CD14-positive monocyte (primary cell): ENCODE data around the gene BRDT. TPM values are rescaled to one million over a fixed set of nuclear protein-coding genes. Genes with fewer than 3 reads are reported as not detected.

ENCODE experiments used
- DNase-seq, 3 donors: peaks; one replicate each; pipeline ENCODE4 v3.0.0-alpha.2; 2011 to 2022
- H2AFZ ChIP-seq: 2 replicates; pipeline ENCODE4 v1.6.0; 2012; ENCODE audit warnings: mild to moderate bottlenecking, low read depth, low read length, inconsistent platforms; ENCODE audit not compliant: insufficient read depth, poor library complexity, severe bottlenecking
- H3K27ac ChIP-seq, 2 donors: 1 replicate in 1 of 2; 2 replicates in 1 of 2; pipeline ENCODE4 v1.5.1; 2012 to 2013; ENCODE audit warnings: low read length in 2 of 2, control low read depth in 1 of 2, inconsistent platforms in 1 of 2, low read depth in 1 of 2, mild to moderate bottlenecking in 1 of 2
- H3K27me3 ChIP-seq, 2 donors: one replicate each; pipeline versions ENCODE4 v1.6.0 to v1.6.1; 2011 to 2013; ENCODE audit warnings: low read length in 2 of 2; ENCODE audit not compliant: control insufficient read depth in 2 of 2, insufficient read depth in 2 of 2
- H3K36me3 ChIP-seq, 2 donors: replicated peaks in 1 of 2; 1 replicate in 1 of 2; 2 replicates in 1 of 2; pipeline versions ENCODE4 v1.5.1 to v1.6.1; 2012 to 2013; ENCODE audit warnings: low read length in 2 of 2, control low read depth in 1 of 2, inconsistent platforms in 1 of 2, mild to moderate bottlenecking in 1 of 2; ENCODE audit not compliant: insufficient read depth in 2 of 2, control insufficient read depth in 1 of 2
- H3K4me1 ChIP-seq, 2 donors: 1 replicate in 1 of 2; 2 replicates in 1 of 2; pipeline versions ENCODE4 v1.5.1 to v1.6.1; 2012 to 2013; ENCODE audit warnings: low read length in 2 of 2, control low read depth in 1 of 2, inconsistent platforms in 1 of 2, mild to moderate bottlenecking in 1 of 2, moderate library complexity in 1 of 2; ENCODE audit not compliant: insufficient read depth in 2 of 2, control insufficient read depth in 1 of 2
- H3K4me2 ChIP-seq: replicated peaks from 2 replicates; pipeline ENCODE3; 2012; ENCODE audit warnings: low read length, moderate library complexity, mild to moderate bottlenecking; ENCODE audit not compliant: poor library complexity, severe bottlenecking; ENCODE audit errors: extremely low read depth
- H3K4me3 ChIP-seq, 3 experiments: fragments of 200-600 bp in 1 of 3; sonication (generic) in 1 of 3; replicated peaks in 1 of 3; 1 replicate in 2 of 3; 2 replicates in 1 of 3; pipeline ENCODE4 v1.5.1; 2011 to 2013; ENCODE audit warnings: low read length in 3 of 3, mild to moderate bottlenecking in 3 of 3, control low read depth in 2 of 3, low read depth in 2 of 3, inconsistent platforms in 1 of 3, moderate library complexity in 1 of 3
- H3K79me2 ChIP-seq: 2 replicates; pipeline ENCODE4 v1.6.0; 2012; ENCODE audit warnings: mild to moderate bottlenecking, control low read depth, inconsistent platforms, low read length, moderate library complexity; ENCODE audit not compliant: insufficient read depth
- H3K9ac ChIP-seq: 2 replicates; pipeline ENCODE4 v1.6.0; 2017; ENCODE audit warnings: low read length, mild to moderate bottlenecking; ENCODE audit not compliant: insufficient read depth, poor library complexity, severe bottlenecking
- H3K9me3 ChIP-seq, 2 donors: replicated peaks in 1 of 2; 1 replicate in 1 of 2; 2 replicates in 1 of 2; pipeline versions ENCODE4 v1.5.1 to v1.6.1; 2012 to 2013; ENCODE audit warnings: low read length in 2 of 2, control low read depth in 1 of 2; ENCODE audit not compliant: control insufficient read depth in 1 of 2, insufficient read depth in 1 of 2
- H4K20me1 ChIP-seq: 2 replicates; pipeline ENCODE4 v1.6.0; 2012; ENCODE audit warnings: mild to moderate bottlenecking, low read length, control low read depth, moderate library complexity; ENCODE audit not compliant: insufficient read depth
- H3K27ac Mint-ChIP-seq, 7 donors: one replicate each; pipeline ENCODE4 v1.8.0; 2020; ENCODE audit warnings: mild to moderate bottlenecking in 7 of 7, mixed read lengths in 7 of 7, moderate library complexity in 6 of 7, inconsistent platforms in 2 of 7
- H3K27me3 Mint-ChIP-seq, 3 donors: one replicate each; pipeline ENCODE4 v1.8.0; 2021 to 2022; ENCODE audit warnings: low read depth in 3 of 3, mild to moderate bottlenecking in 3 of 3, mixed read lengths in 3 of 3, moderate library complexity in 3 of 3, inconsistent platforms in 1 of 3
- H3K36me3 Mint-ChIP-seq, 2 donors: one replicate each; pipeline ENCODE4 v1.8.0; 2020; ENCODE audit warnings: mixed read lengths in 2 of 2, inconsistent platforms in 1 of 2, mild to moderate bottlenecking in 1 of 2
- H3K4me1 Mint-ChIP-seq: one replicate; pipeline ENCODE4 v1.8.0; 2020; ENCODE audit warnings: mild to moderate bottlenecking, mixed read lengths
- H3K4me3 Mint-ChIP-seq, 2 donors: one replicate each; pipeline ENCODE4 v1.8.0; 2020; ENCODE audit warnings: mild to moderate bottlenecking in 2 of 2, mixed read lengths in 2 of 2, moderate library complexity in 1 of 2
- H3K9me3 Mint-ChIP-seq, 7 donors: one replicate each; pipeline ENCODE4 v1.8.0; 2020 to 2022; ENCODE audit warnings: mixed read lengths in 7 of 7, mild to moderate bottlenecking in 6 of 7, moderate library complexity in 6 of 7, inconsistent platforms in 2 of 7
- CTCF ChIP-seq: fragments of 200-600 bp; IDR thresholded peaks from one replicate; pipeline ENCODE4 v1.8.0; 2022; ENCODE audit warnings: antibody characterized with exemption, mild to moderate bottlenecking
- WGBS: methylation state at CpG from one replicate; pipeline ENCODE4 v1.1.5; 2013; ENCODE audit warnings: missing lambda C conversion rate; ENCODE audit not compliant: insufficient coverage; 5-methylcytosine and 5-hydroxymethylcytosine counted together
- intact Hi-C, 2 donors: fragments of 100-400 bp; cut with micrococcal nuclease; formaldehyde crosslinking; loops; one replicate each; pipeline versions ENCODE4 v1.15.0 to v1.15.1; 2023
- polyA plus RNA-seq, 3 donors: library from polyadenylated mRNA; depleted of rRNA in 1 of 3; unstranded in 2 of 3; stranded (reverse) in 1 of 3; fragments of 300-500 nt in 2 of 3; fragments of >200 nt in 1 of 3; fragmentation: Illumina TruSeq in 2 of 3; gene quantifications; 1 replicate in 2 of 3; 2 replicates in 1 of 3; pipeline ENCODE4 v1.2.3, GENCODE V29; 2012 to 2021

The BRDT gene
- polyA plus RNA-seq, 3 donors = not detected

DNA sequence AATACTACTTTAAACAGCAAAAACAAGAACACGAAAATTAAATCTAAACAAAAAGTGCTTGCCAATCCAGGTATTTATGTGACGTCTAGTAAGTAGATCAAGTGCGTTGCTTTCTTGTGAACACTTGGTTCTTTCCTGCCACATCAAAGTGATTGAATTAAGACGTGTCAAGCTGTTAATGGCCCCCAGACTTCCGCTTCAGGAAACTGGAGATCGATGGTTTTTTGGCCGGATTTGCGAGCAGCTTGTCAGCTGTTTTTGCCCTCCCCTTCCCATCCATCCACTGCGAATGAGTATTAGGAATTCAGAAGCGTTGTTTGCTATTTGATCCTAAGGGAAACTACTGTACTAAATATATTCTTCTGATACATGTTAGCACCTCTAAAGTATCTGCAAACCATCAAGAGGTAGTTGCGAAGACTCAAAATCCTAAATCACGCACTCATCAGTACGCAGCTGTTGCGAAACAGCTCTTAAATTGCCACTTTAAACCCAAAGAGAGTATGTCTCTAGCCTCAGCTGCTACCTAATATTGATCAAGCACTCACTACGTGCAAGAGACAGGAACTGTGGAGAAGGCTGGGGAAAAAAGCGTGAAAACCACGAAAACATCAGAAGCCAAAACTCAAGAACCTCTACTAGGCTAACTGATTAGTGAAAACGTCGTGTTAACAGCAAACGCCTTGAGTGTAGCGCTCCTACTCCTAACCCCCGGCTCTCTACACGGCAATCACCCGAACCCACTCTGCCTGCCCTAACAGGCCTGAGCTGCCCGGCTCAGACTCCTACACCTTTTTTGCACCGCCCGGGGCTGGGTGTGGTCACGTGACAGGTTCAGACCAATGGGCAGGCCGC lies 473 bp upstream of the BRDT start:
- TF ChIP-seq CTCF = no peak
- 83% methylated on average over 14 of the region's 29 CpGs for WGBS
- intact Hi-C loops = no loop called here

DNA sequence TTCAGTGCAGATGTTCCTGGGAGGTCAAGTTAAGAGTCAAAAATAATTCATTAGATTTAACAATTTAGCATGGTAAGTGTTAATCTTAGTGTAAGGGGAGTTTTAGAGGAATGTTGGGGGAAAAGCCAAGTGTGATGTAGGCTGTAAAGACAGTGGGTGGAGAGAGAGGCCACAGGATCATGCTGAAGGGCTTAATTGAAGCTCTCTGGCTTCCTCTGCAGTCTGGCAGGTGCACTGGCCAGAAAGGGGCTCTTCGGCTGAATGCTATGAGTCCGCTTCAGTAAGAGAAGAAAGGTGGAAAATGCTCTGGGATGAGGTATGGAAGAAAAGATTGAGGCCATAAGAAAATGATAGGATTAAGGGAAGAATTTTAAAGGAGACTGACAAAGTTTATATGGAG lies 3.0 kb downstream of the BRDT start:
- H3K4me2 ChIP-seq = no peak overlapping the region
- Mint-ChIP-seq H3K4me3 (no peak overlapping the region), H3K9me3 (peaks cover 0 to 9% (median 3%) of the 10 kb centered on the region in 7 donors), H3K27me3 (peaks cover 0 to 2% (median 0%) of the 10 kb centered on the region in 3 donors), H3K36me3 (no peaks in the 10 kb centered on the region), H3K4me1 (peaks cover 8% of the 10 kb centered on the region), H3K27ac (no peak overlapping the region)
- intact Hi-C loops = no loop called here
- no peak overlapping the region for H3K4me3 ChIP-seq
- no peaks in the 10 kb centered on the region for H3K36me3 ChIP-seq
- no peaks in the 10 kb centered on the region for H3K4me1 ChIP-seq
- H3K27me3 ChIP-seq = no peaks in the 10 kb centered on the region
- H2AFZ ChIP-seq = no peak overlapping the region
- no peaks in the 10 kb centered on the region for H3K79me2 ChIP-seq
- no peak for TF ChIP-seq CTCF
- no peak for DNase-seq
- H4K20me1 ChIP-seq = no peaks in the 10 kb centered on the region
- H3K27ac ChIP-seq = no peak overlapping the region
- no peak overlapping the region for H3K9ac ChIP-seq
- 94% methylated on average over 2 of the region's 2 CpGs for WGBS
- peaks cover 0 to 9% of the 10 kb centered on the region in 2 donors for H3K9me3 ChIP-seq

More for the DNA sequence above, 473 bp upstream of the BRDT start:
- Histone ChIP-seq H3K9ac (no peak overlapping the region), H3K27me3 (no peaks in the 10 kb centered on the region), H3K9me3 (peaks cover 0 to 9% of the 10 kb centered on the region in 2 donors), H3K36me3 (no peaks in the 10 kb centered on the region), H3K79me2 (no peaks in the 10 kb centered on the region), H3K27ac (no peak overlapping the region), H2AFZ (no peak overlapping the region), H3K4me1 (no peaks in the 10 kb centered on the region), H3K4me3 (no peak overlapping the region), H4K20me1 (no peaks in the 10 kb centered on the region), H3K4me2 (no peak overlapping the region)
- H3K4me3 Mint-ChIP-seq = no peak overlapping the region
- no peaks in the 10 kb centered on the region for H3K36me3 Mint-ChIP-seq
- H3K4me1 Mint-ChIP-seq = peaks cover 8% of the 10 kb centered on the region
- peaks cover 0 to 7% (median 3%) of the 10 kb centered on the region in 7 donors for H3K9me3 Mint-ChIP-seq
- DNase-seq = no peak
- H3K27me3 Mint-ChIP-seq = peaks cover 0 to under 1% (median 0%) of the 10 kb centered on the region in 3 donors
- H3K27ac Mint-ChIP-seq = no peak overlapping the region
